ENCODE measurements around the gene E2F2.

- no peak for TF ChIP-seq POLR2AphosphoS5 (IDR thresholded peaks at IDR 0.05; ENCODE audit: low read depth, low read length)
- TF ChIP-seq REST (IDR thresholded peaks at IDR 0.05; ENCODE audit: insufficient read depth in 1 of 2, low read depth in 2 of 2, low read length in 2 of 2), result no peak
- no peak for TF ChIP-seq TAF1 (IDR thresholded peaks at IDR 0.05; ENCODE audit: borderline replicate concordance, insufficient read depth, low read length)
Observed at GRCh38 chr1:23529146-23530086, 1.6 kb downstream of the E2F2 start.
